Activated CD8-positive, alpha-beta T cell treated with anti-CD3 and anti-CD28 coated beads for 36 hours (primary cell): ENCODE results near the gene CDH10. TPM values are rescaled to one million over a fixed set of nuclear protein-coding genes. Genes with fewer than 3 reads are reported as not detected.

Experiments used
- ATAC-seq: fragments of 200-7000 bp; cut with Tn5 transposase; one replicate; pipeline ENCODE4 v1.10.0; 2021; ENCODE audit warnings: mild to moderate bottlenecking, moderate library complexity
- CTCF ChIA-PET: fragments of 350-600 bp; sonication (Branson Sonifier 250); formaldehyde crosslinking; loops from one replicate; lab custom pipeline; 2021; ENCODE audit warnings: antibody characterized with exemption; lab: Charles Lee
- POLR2A ChIA-PET: fragments of 350-600 bp; sonication (Branson Sonifier 250); formaldehyde crosslinking; loops from one replicate; lab custom pipeline; 2021; ENCODE audit warnings: antibody characterized with exemption; lab: Charles Lee
- DNase-seq: peaks from one replicate; pipeline ENCODE4 v3.0.0-alpha.2; 2020
- H3K27ac Mint-ChIP-seq: one replicate; pipeline ENCODE4 v1.8.0; 2021; ENCODE audit warnings: mild to moderate bottlenecking, mixed read lengths
- H3K27me3 Mint-ChIP-seq: one replicate; pipeline ENCODE4 v1.8.0; 2021; ENCODE audit warnings: mixed read lengths
- H3K36me3 Mint-ChIP-seq: one replicate; pipeline ENCODE4 v1.8.0; 2021; ENCODE audit warnings: low read depth, mixed read lengths
- H3K4me1 Mint-ChIP-seq: one replicate; pipeline ENCODE4 v1.8.0; 2021; ENCODE audit warnings: low read depth, mixed read lengths
- H3K4me3 Mint-ChIP-seq: one replicate; pipeline ENCODE4 v1.8.0; 2021; ENCODE audit warnings: mild to moderate bottlenecking, moderate library complexity, mixed read lengths
- H3K9me3 Mint-ChIP-seq: one replicate; pipeline ENCODE4 v1.8.0; 2021; ENCODE audit warnings: mixed read lengths
- intact Hi-C: fragments of 100-400 bp; cut with micrococcal nuclease; formaldehyde crosslinking; loops from one replicate; pipeline ENCODE4 v1.10.0; 2022
- total RNA-seq, 2 experiments: library from RNA; stranded (reverse); gene quantifications; one replicate each; pipeline ENCODE4 v1.2.3, GENCODE V29; 2021
- TF ChIP-seq, protein P1 (sequence below): fragments of 200-600 bp; IDR thresholded peaks from one replicate; pipeline ENCODE4 v1.8.0; 2022; ENCODE audit warnings: antibody characterized with exemption, mild to moderate bottlenecking

CDH10 gene
- total RNA-seq, 2 experiments from 2014 or later = not detected

DNA sequence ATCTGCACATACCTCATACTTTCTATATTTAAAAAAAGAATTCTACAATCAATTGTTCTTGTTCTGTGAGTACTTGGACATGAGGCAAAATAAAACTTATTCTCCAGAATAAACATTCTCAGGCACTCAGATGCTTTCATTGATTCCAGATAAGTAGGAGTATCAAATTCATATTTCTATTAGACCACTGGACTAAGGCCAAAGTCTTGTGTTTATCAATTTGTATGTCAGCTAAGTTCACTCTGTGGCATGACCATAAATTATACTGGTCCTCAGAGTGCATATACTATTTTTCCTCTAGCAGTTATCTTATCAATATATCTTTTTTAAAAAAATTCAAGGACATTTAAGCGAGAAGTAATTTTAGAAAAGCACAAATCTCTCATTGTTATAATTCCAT, 28.2 kb downstream of the CDH10 start:
- no peak for ATAC-seq
- H3K4me3 Mint-ChIP-seq = no peak overlapping the region
- no peaks in the 10 kb centered on the region for H3K36me3 Mint-ChIP-seq
- DNase-seq = no peak
- TF ChIP-seq, protein P1, sequence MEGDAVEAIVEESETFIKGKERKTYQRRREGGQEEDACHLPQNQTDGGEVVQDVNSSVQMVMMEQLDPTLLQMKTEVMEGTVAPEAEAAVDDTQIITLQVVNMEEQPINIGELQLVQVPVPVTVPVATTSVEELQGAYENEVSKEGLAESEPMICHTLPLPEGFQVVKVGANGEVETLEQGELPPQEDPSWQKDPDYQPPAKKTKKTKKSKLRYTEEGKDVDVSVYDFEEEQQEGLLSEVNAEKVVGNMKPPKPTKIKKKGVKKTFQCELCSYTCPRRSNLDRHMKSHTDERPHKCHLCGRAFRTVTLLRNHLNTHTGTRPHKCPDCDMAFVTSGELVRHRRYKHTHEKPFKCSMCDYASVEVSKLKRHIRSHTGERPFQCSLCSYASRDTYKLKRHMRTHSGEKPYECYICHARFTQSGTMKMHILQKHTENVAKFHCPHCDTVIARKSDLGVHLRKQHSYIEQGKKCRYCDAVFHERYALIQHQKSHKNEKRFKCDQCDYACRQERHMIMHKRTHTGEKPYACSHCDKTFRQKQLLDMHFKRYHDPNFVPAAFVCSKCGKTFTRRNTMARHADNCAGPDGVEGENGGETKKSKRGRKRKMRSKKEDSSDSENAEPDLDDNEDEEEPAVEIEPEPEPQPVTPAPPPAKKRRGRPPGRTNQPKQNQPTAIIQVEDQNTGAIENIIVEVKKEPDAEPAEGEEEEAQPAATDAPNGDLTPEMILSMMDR = no peak
- H3K27ac Mint-ChIP-seq = no peak overlapping the region
- no peaks in the 10 kb centered on the region for H3K27me3 Mint-ChIP-seq
- ChIA-PET POLR2A (no interaction called here), CTCF (no interaction called here)
- no peaks in the 10 kb centered on the region for H3K4me1 Mint-ChIP-seq
- intact Hi-C loops = no loop called here
- H3K9me3 Mint-ChIP-seq = peaks cover 10% of the 10 kb centered on the region

DNA sequence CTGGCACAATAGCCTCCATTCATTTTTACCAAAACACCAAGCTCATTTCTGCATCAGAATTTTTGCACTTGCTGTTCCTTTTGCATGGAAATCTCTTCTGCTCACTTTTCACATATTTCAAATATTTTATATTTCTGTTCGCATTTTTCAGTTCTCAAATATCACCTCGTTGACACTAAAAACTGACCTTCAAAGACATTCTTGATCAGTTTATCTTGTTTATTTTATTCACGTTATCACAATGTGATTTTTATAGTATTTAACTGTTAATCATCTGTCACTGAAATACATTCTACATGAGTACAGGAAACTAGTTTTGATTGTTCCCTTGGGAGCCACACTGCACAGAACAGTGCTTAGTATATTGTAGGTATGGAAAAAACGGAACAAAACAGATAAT, 29.6 kb downstream of the CDH10 start:
- ChIA-PET CTCF (no interaction called here), POLR2A (no interaction called here)
- Mint-ChIP-seq H3K27ac (no peak overlapping the region), H3K4me3 (no peak overlapping the region), H3K36me3 (no peaks in the 10 kb centered on the region), H3K9me3 (peaks cover 13% of the 10 kb centered on the region), H3K4me1 (no peaks in the 10 kb centered on the region), H3K27me3 (no peaks in the 10 kb centered on the region)
- DNase-seq (no peak), ATAC-seq (no peak)
- intact Hi-C loops = no loop called here
- TF ChIP-seq, protein P1 = no peak

DNA sequence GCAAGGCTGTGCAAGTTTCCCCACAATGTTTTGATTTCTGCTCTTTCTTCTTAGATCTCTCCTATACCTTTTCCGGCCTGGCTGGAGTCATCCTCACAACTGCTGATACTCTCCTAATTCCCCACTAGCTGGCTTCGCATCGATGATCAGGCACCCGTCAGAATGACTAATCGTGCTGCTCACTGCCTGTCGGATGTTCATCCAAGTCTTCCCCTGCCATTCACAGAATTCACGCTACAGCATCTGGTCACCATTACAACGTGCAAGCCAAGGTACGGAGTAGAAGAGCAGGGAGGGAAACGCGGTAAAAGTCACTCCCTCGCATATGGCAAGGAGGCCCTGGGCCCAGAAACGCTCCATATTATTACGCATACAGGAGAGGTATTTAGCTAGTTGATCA, 35.1 kb downstream of the CDH10 start:
- no peak overlapping the region for H3K27ac Mint-ChIP-seq

DNA sequence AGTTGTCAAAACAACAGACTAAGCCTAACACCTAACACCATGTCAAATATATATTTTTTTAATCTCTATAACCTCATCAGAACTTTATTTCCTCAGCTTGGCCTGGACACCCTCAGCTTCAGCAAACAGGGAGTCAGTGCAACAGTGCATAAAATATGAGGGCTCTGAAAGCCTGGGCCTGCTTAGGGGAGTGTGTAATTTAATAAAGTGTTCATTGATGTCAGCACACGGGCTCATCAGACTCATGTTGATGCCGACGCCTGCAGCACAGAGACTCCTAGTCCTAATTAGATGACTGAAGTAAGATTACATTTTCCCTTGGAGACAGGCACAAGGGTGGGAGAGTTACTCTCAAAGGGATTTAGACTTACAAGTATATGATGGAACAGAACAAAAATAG, 37.8 kb downstream of the CDH10 start:
- intact Hi-C loops = no loop called here
- ATAC-seq (no peak), DNase-seq (no peak)
- no peak overlapping the region for H3K4me3 Mint-ChIP-seq
- ChIA-PET CTCF (no interaction called here), POLR2A (no interaction called here)
- no peaks in the 10 kb centered on the region for H3K27me3 Mint-ChIP-seq
- H3K36me3 Mint-ChIP-seq = no peaks in the 10 kb centered on the region
- no peaks in the 10 kb centered on the region for H3K4me1 Mint-ChIP-seq
- TF ChIP-seq, protein P1 = no peak
- H3K27ac Mint-ChIP-seq = no peak overlapping the region
- H3K9me3 Mint-ChIP-seq = peaks cover 11% of the 10 kb centered on the region

More for the DNA sequence above, 35.1 kb downstream of the CDH10 start:
- H3K27me3 Mint-ChIP-seq = no peaks in the 10 kb centered on the region
- ChIA-PET CTCF (no interaction called here), POLR2A (no interaction called here)
- H3K4me1 Mint-ChIP-seq = no peaks in the 10 kb centered on the region
- intact Hi-C loops = no loop called here
- DNase-seq (no peak), ATAC-seq (no peak)
- H3K4me3 Mint-ChIP-seq = no peak overlapping the region
- no peaks in the 10 kb centered on the region for H3K36me3 Mint-ChIP-seq
- H3K9me3 Mint-ChIP-seq = peaks cover 13% of the 10 kb centered on the region
- TF ChIP-seq, protein P1 = no peak

DNA sequence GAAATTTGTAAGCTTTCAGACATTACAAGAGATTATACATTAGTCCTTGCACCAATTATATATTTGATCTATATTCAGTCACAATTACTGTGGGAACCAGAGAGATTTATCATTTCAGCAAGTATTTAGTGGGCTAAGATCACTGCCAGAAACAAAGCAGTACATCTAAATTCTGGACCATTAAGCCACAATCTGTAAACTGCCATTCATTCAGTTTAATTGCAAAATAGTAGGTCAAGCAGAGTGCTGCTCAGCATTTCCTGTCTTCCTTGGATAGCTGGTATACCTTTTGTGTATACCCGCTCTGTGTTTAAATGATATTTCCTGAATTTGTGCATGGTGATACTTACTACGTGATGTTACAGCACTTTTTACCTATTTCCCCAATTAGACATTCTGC, 42.6 kb downstream of the CDH10 start:
- Mint-ChIP-seq H3K4me3 (no peak overlapping the region), H3K27me3 (no peaks in the 10 kb centered on the region), H3K36me3 (no peaks in the 10 kb centered on the region), H3K27ac (no peak overlapping the region), H3K9me3 (peaks cover 7% of the 10 kb centered on the region), H3K4me1 (no peaks in the 10 kb centered on the region)
- ChIA-PET CTCF (no interaction called here), POLR2A (no interaction called here)
- TF ChIP-seq, protein P1 = no peak
- intact Hi-C loops = no loop called here
- no peak for ATAC-seq
- DNase-seq = no peak
